GM12878 (cell line): ENCODE measurements around the gene LBX1. TPM values are rescaled to one million over a fixed set of nuclear protein-coding genes. Genes with fewer than 3 reads are reported as not detected.

Source experiments
- ATAC-seq: fragments of 200-7000 bp; cut with Tn5 transposase; 3 replicates; pipeline ENCODE4 v1.9.1; 2020; ENCODE audit warnings: mild to moderate bottlenecking, moderate library complexity
- BruUV-seq: library from RNA; stranded (reverse); fragments of 400-500 nt; replicated peaks from 2 replicates; lab custom pipeline; 2021; lab: Mats Ljungman, UMichigan
- CTCF ChIA-PET: fragments of 300-600 bp; sonication (Branson Sonifier 250); formaldehyde crosslinking; extraction: SDS; loops from one replicate; lab custom pipeline; 2021; ENCODE audit warnings: inconsistent platforms; lab: Yijun Ruan, JAX
- POLR2A ChIA-PET: fragments of 350-600 bp; formaldehyde crosslinking; extraction: SDS; loops from one replicate; lab custom pipeline; 2021; ENCODE audit warnings: inconsistent platforms; lab: Charles Lee
- RAD21 ChIA-PET: fragments of 300-600 bp; sonication (Branson Sonifier 250); formaldehyde crosslinking; loops from one replicate; lab custom pipeline; 2023; ENCODE audit warnings: antibody characterized with exemption; ENCODE audit not compliant: unreplicated experiment; lab: Charles Lee
- SMC1A ChIA-PET: fragments of 300-600 bp; sonication (Branson Sonifier 250); formaldehyde crosslinking; loops from one replicate; lab custom pipeline; 2023; ENCODE audit not compliant: unreplicated experiment, uncharacterized antibody; lab: Charles Lee
- DNase-seq: peaks from one replicate; pipeline ENCODE4 v3.0.0-alpha.2; 2011; ENCODE audit warnings: low read depth, low spot score
- FAIRE-seq: peaks from 3 replicates; lab custom pipeline; 2011; peaks lifted over from hg19 to GRCh38; lab: Jason Lieb, UNC
- H2AFZ ChIP-seq: 2 replicates; pipeline ENCODE4 v1.6.0; 2011; ENCODE audit warnings: low read depth, low read length, control low read depth; ENCODE audit not compliant: control insufficient read depth
- H3K27ac ChIP-seq: 2 replicates; pipeline ENCODE4 v1.5.1; 2011; ENCODE audit warnings: control low read depth; ENCODE audit not compliant: control insufficient read depth, insufficient read depth
- H3K27me3 ChIP-seq, 2 experiments: replicated peaks in 1 of 2; 2 replicates each; pipeline versions ENCODE4 v1.6.0 to v1.6.1; 2011; ENCODE audit warnings: low read length in 1 of 2; ENCODE audit not compliant: control insufficient read depth in 2 of 2, insufficient read depth in 2 of 2
- H3K36me3 ChIP-seq, 2 experiments: 2 replicates each; pipeline ENCODE4 v1.5.1; 2011; ENCODE audit warnings: low read length in 1 of 2; ENCODE audit not compliant: control insufficient read depth in 2 of 2, insufficient read depth in 2 of 2
- H3K4me1 ChIP-seq: 2 replicates; pipeline ENCODE4 v1.6.1; 2011; ENCODE audit warnings: mild to moderate bottlenecking, low read length, moderate library complexity, mixed read lengths; ENCODE audit not compliant: control insufficient read depth, insufficient read depth
- H3K4me2 ChIP-seq: 2 replicates; pipeline ENCODE4 v1.6.0; 2011; ENCODE audit warnings: control low read depth; ENCODE audit not compliant: control insufficient read depth, insufficient read depth
- H3K4me3 ChIP-seq: fragments of 200-600 bp; sonication (generic); 2 replicates; pipeline ENCODE4 v1.5.1; 2016
- H3K79me2 ChIP-seq: 2 replicates; pipeline ENCODE4 v1.6.0; 2011; ENCODE audit warnings: low read length; ENCODE audit not compliant: control insufficient read depth, insufficient read depth
- H3K9ac ChIP-seq: 2 replicates; pipeline ENCODE4 v1.8.0; 2011; ENCODE audit warnings: low read length, control low read depth, mixed read lengths; ENCODE audit not compliant: control insufficient read depth, insufficient read depth
- H3K9me3 ChIP-seq: replicated peaks from 3 replicates; pipeline ENCODE4 v1.5.1; 2011; ENCODE audit warnings: mild to moderate bottlenecking, low read length; ENCODE audit not compliant: control insufficient read depth, insufficient read depth
- H4K20me1 ChIP-seq: 2 replicates; pipeline ENCODE4 v1.6.0; 2011; ENCODE audit not compliant: control insufficient read depth, insufficient read depth
- ESRRA ChIP-seq: IDR thresholded peaks from 2 replicates; pipeline ENCODE4 v1.6.1; 2012; ENCODE audit warnings: mild to moderate bottlenecking, low read length, improper control_type of control experiment
- EZH2 ChIP-seq: IDR thresholded peaks from 2 replicates; pipeline ENCODE4 v1.6.1; 2012; ENCODE audit warnings: low read depth, mild to moderate bottlenecking, control low read depth, inconsistent platforms, low read length, borderline replicate concordance; ENCODE audit not compliant: control insufficient read depth
- IKZF1 ChIP-seq: fragments of 450-650 bp; conservative IDR thresholded peaks from 2 replicates; pipeline ENCODE4 v1.6.1; 2017; ENCODE audit warnings: antibody characterized with exemption, mild to moderate bottlenecking
- JUNB ChIP-seq: IDR thresholded peaks from 2 replicates; pipeline ENCODE4 v1.6.1; 2016; ENCODE audit warnings: antibody characterized with exemption, mild to moderate bottlenecking
- KAT2A ChIP-seq: conservative IDR thresholded peaks from 2 replicates; pipeline ENCODE4 v1.6.1; 2011; ENCODE audit warnings: low read depth, low read length; ENCODE audit not compliant: control insufficient read depth
- POLR2AphosphoS5 ChIP-seq: IDR thresholded peaks from 2 replicates; pipeline ENCODE4 v1.6.1; 2011; ENCODE audit warnings: mild to moderate bottlenecking, low read length, inconsistent platforms
- POU2F2 ChIP-seq: IDR thresholded peaks from 3 replicates; pipeline ENCODE4 v1.6.1; 2011; ENCODE audit warnings: low read depth, mild to moderate bottlenecking, low read length, borderline replicate concordance
- SKIL ChIP-seq: fragments of 450-650 bp; IDR thresholded peaks from 2 replicates; pipeline ENCODE4 v1.6.1; 2017; ENCODE audit warnings: mild to moderate bottlenecking, low read depth, inconsistent platforms; ENCODE audit not compliant: poor library complexity, severe bottlenecking
- TAF1 ChIP-seq: IDR thresholded peaks from 2 replicates; pipeline ENCODE4 v1.6.1; 2011; ENCODE audit warnings: mild to moderate bottlenecking, low read depth, low read length, borderline replicate concordance
- ZNF274 ChIP-seq: IDR thresholded peaks from one replicate; pipeline ENCODE4 v1.8.0; 2011; ENCODE audit not compliant: insufficient read length, insufficient read depth
- WGBS: methylation state at CpG from one replicate; pipeline ENCODE4 v1.1.6; 2016; ENCODE audit warnings: low lambda C conversion rate; ENCODE audit not compliant: insufficient replicate concordance, insufficient coverage; ENCODE audit errors: missing lambda C conversion rate; 5-methylcytosine and 5-hydroxymethylcytosine counted together
- in situ Hi-C: fragments of 300-500 bp; cut with MboI; formaldehyde crosslinking; loops from 9 replicates; pipeline ENCODE4 v1.14.3; 2018; ENCODE audit warnings: mixed read lengths
- intact Hi-C: fragments of 100-400 bp; cut with micrococcal nuclease; formaldehyde crosslinking; loops from one replicate; pipeline ENCODE4 v1.14.2; 2022; ENCODE audit not compliant: unreplicated experiment
- polyA plus RNA-seq, 11 experiments: library from polyadenylated mRNA; depleted of rRNA in 4 of 11; unstranded in 6 of 11; stranded (reverse) in 5 of 11; fragments of >200 nt; fragmentation: Nextera tagmentation in 4 of 11; fragmentation: Illumina TruSeq in 1 of 11; extraction: Ambion mirVana in 4 of 11; extraction: Trizol in 1 of 11; gene quantifications; 1 replicate in 1 of 11; 2 replicates in 10 of 11; pipeline versions ENCODE4 v1.2.1 to v1.2.3, GENCODE V29; 2011 to 2016; ENCODE audit warnings: inconsistent platforms in 2 of 11, missing spikeins in 2 of 11, low read depth in 1 of 11
- total RNA-seq, 4 experiments: library from RNA; depleted of rRNA in 3 of 4; stranded (reverse); fragments of >200 nt in 3 of 4; fragmentation: Illumina TruSeq in 1 of 4; extraction: Trizol in 1 of 4; gene quantifications; 2 replicates each; pipeline versions ENCODE4 v1.2.1 to v1.2.3, GENCODE V29; 2013 to 2021
- TF ChIP-seq, protein P1 (sequence below): IDR thresholded peaks from 2 replicates; pipeline ENCODE4 v1.6.1; 2011; ENCODE audit warnings: borderline replicate concordance, low read depth, mild to moderate bottlenecking, moderate library complexity, mixed read lengths, low read length; ENCODE audit not compliant: insufficient read depth; ENCODE audit errors: extremely low read length

LBX1 gene
- total and polyA plus RNA-seq, 10 of the 15 experiments (the other 5 are each of a cell fraction or from before 2014, with no cell fraction given) = not detected

GRCh38 chr10:101250136-101250535 is 20.9 kb upstream of the LBX1 start:
- Histone ChIP-seq H3K9me3 (no peaks in the 10 kb centered on the region), H3K4me3 (no peak overlapping the region), H3K79me2 (no peaks in the 10 kb centered on the region), H3K4me1 (no peaks in the 10 kb centered on the region), H3K4me2 (no peak overlapping the region), H3K36me3 (no peaks in the 10 kb centered on the region), H3K27me3 (peaks cover 2% of the 10 kb centered on the region in 2 experiments), H3K27ac (no peak overlapping the region), H3K9ac (no peak overlapping the region), H2AFZ (no peak overlapping the region), H4K20me1 (no peaks in the 10 kb centered on the region)
- TF ChIP-seq SKIL (no peak), IKZF1 (no peak), ZNF274 (no peak), KAT2A (no peak), JUNB (no peak), TAF1 (no peak), POU2F2 (no peak), POLR2AphosphoS5 (no peak), EZH2 (no peak), ESRRA (no peak)
- TF ChIP-seq, protein P1, sequence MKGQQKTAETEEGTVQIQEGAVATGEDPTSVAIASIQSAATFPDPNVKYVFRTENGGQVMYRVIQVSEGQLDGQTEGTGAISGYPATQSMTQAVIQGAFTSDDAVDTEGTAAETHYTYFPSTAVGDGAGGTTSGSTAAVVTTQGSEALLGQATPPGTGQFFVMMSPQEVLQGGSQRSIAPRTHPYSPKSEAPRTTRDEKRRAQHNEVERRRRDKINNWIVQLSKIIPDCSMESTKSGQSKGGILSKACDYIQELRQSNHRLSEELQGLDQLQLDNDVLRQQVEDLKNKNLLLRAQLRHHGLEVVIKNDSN = no peak
- ChIA-PET CTCF (interaction anchor here (1.6 kb wide), 1 partner anchor 11 kb away, joined by 5 read pairs; no protein-coding TSS in a partner anchor), RAD21 (no interaction called here), SMC1A (interaction anchor here (1.2 kb wide), 1 partner anchor 14 kb away, joined by 3 read pairs; no protein-coding TSS in a partner anchor), POLR2A (no interaction called here)
- DNase-seq = no peak
- in situ Hi-C loops (no loop called here), intact Hi-C loops (no loop called here)
- ATAC-seq = no peak
- FAIRE-seq = no peak
- WGBS = 83% methylated on average over 7 of the region's 7 CpGs
- BruUV-seq = no TSS peak
